ENCODE results near the gene DCT. TPM values are rescaled to one million over a fixed set of nuclear protein-coding genes. Genes with fewer than 3 reads are reported as not detected.
"Not testable (repeated sequence)": the region's sequence is repeated elsewhere in the genome, so short reads cannot be mapped to it uniquely, and the experiment has no call there.

Gene DCT
- polyA plus RNA-seq (2013, experiment 1 of 2; ENCODE audit: insufficient read length): 0.18 TPM
- 0.17 TPM for polyA plus RNA-seq (2013, experiment 2 of 2; ENCODE audit: insufficient read length)

DNA sequence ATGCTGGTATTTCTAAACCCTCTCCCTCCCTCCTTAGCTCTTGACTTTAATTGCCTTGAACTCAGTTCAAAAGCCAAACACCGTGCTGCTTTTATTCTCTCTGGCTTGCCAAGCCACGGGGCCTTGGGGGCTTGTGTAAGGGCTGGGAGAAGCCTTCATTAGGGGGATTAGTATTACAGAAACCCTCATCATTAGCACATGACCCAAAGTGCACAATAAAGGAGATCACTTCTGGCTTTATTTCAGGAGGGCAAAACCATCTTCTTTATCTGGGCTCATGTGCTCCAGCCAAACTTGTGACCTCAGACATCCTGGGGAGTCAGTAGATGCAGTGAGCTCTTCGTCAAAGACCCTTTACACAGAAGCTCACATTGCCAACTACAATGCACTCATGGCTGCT is at the start of gene DCT:
TSS of gene DCT (minus strand) at position 67 of the 400 bp plus-strand sequence. CDS start 427 bp downstream, outside the sequence.
- DNase-seq: no peak

DNA sequence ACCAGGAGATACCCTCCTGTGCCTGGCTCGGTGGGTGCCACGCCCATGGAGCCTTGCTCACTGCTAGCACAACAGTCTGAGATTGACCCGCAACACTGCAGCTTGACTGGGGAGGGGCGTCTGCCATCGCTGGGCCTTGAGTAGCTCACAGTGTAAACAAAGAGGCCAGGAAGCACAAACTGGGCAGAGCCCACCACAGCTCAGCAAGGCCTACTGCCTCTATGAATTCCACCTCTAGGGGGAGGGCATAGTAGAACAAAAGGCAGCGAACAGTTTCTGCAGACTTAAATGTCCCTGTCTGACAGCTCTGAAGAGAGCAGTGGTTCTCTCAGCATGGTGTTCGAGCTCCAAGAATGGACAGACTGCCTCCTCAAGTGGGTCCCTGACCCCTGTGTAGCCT is 47.5 kb upstream of the DCT start:
- DNase-seq: not testable (repeated sequence)

GRCh38 chr13:94525781-94526180 is 46.3 kb upstream of the DCT start:
- no peak for DNase-seq

GRCh38 chr13:94524407-94524806 is 44.9 kb upstream of the DCT start:
- DNase-seq: no peak

DNA sequence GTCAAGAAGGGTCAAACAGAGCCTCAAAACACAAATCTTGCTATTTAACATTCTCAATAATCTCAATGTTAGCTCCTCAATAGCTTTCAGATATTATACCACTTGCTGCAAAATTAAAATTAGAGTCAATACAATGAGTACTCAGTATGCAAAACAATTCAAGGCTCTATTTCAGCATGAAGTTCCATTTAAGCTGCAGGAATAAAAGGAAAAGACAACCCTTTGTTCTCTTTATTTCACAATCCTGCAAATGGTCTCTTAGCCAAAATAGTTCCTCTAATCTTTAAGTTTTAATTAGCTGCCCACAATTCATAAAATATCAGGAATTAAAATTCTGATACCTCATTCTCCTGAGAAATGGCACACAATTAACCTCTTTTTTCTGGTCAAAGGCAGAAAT is 40.5 kb upstream of the DCT start:
- DNase-seq: no peak

DNA sequence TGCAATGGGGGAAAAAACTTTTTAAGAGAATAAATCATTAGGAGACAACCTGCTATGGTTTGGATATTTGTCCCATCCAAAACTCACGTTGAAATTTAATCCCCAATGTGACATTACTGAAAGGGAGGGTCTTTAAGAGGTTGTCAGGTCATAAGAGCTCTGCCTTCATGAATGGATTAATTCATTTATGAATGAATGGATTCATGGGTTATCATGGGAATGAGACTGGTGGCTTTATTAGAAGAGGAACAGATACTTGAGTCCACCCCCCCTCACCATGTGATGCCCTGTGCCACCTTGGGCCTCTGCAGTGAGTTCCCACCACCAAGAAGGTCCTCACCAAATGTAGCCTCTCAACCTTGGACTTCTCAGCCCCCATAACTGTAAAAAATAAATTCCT is 37.0 kb upstream of the DCT start:
- no peak for DNase-seq

DNA sequence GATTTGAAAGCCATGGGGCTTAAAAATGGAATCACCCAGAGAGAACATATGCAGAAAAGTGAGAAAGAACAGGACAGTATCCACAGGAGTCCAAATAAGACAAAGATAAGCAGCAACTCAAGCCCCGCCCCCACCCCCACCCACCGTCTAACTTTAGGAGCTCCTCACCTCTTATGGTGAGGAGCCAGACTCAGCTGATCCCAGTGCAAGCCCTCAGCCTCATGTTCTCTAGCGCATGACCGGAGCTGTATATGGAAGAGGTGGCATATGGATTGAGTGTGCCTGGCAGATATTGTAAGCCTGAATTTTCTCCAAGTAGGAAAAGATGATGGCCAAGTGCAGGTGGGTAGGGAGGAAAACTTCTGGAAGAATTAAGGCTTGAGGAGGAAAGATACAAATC is 36.4 kb upstream of the DCT start:
- DNase-seq: no peak

DNA sequence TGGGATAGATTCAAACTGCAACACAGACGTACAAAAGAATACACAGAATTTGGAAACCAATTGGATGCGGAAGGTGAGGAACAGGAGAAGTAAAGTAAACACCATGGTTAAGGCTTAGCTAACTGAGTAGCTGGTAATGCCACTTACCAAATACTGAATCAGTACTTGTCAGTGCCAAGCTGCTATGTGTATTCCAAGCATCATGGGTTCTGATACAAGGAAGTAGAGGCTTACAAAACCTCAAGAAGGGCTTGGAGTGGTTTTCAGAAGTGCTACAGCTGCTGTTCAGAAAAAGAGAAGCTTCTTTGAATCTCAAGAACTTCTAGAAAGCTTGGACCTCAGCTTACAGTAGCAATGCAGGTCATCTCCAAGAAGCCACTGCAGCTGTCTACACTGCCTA is 35.9 kb upstream of the DCT start:
- DNase-seq: no peak

DNA sequence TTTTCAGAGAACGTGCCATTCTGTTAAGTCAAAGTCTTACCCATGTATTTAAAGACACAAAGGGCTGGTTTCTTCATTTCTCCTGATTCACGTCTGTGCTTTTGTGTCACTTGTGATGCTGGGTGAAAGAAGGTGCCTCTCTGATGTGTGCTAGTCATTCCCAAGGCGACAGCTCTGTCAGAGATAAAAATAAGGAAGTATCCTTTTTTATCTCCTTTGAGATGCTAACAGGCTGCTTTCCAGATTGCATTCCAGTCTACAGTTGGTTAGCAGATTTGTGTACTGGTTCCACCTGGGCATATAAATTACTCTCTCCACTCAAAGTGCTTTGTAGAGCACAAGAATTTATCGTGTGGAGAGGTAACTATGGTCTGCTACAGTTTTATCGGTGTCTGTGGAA is 33.5 kb upstream of the DCT start:
- no peak for DNase-seq

GRCh38 chr13:94505730-94506129 is 26.2 kb upstream of the DCT start:
- DNase-seq: no peak

GRCh38 chr13:94503851-94504250 is 24.4 kb upstream of the DCT start:
- DNase-seq: no peak

GRCh38 chr13:94498831-94499230 is 19.3 kb upstream of the DCT start:
- DNase-seq: not testable (repeated sequence)

DNA sequence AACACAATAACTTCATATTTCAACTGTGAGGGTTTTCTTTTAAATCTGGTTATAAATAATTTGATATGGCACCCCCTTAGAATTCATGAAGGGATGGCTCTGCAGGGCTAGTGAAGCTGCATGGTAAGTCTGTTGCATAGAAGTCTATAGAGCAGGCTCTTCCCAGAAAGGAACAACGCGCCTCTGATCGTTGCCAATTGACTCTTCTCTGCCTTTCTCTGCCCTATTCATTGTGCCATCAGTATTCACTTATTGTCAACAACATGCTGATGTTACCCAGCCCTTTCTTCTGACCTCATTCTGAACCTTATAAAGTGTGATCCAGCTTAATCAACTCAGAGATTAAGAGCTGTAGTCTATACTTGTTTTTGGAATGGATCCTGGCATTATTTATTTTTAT is 16.3 kb upstream of the DCT start:
- DNase-seq: no peak

GRCh38 chr13:94494026-94494425 is 14.5 kb upstream of the DCT start:
- no peak for DNase-seq

DNA sequence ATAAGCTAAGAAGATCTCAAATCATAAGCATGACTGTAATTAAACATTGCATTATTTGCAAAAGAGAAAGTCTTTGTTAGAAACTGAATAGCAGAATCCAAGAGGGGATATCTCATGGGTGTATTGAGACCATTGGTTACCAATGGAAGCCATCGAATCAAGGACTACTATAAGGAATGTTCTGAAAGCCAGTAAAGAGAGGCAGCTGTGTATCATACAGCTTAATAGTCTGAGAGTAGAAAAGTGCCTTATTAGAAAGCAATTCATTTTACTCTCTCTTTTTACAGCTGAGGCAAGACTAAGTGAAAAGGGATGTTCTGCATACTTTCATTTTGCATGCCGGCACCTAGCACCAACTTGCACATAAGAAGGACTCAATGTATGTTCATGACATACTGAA is 7.6 kb upstream of the DCT start:
- DNase-seq: no peak

DNA sequence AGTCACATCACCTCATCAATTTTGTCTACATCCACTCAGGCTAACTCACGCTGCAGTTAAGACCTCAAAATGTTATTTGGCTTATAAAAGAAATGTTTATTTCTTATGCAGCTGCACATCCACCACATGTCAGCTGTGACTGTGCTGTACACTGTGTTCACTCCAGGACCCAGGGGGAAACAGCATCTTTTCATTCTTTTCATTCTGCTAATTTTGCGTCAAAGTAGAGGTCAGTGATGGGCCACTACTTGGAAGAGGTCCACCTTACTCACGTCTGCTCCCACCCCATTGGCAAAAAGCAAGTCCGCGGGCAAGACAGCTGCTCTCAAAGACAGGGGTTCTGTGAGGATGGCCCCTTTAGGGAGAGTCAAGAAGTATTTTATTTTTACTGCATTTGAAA is 4.5 kb upstream of the DCT start:
- DNase-seq: no peak

GRCh38 chr13:94481941-94482340 is 2.5 kb upstream of the DCT start:
- peak; percentile 75 for DNase-seq

DNA sequence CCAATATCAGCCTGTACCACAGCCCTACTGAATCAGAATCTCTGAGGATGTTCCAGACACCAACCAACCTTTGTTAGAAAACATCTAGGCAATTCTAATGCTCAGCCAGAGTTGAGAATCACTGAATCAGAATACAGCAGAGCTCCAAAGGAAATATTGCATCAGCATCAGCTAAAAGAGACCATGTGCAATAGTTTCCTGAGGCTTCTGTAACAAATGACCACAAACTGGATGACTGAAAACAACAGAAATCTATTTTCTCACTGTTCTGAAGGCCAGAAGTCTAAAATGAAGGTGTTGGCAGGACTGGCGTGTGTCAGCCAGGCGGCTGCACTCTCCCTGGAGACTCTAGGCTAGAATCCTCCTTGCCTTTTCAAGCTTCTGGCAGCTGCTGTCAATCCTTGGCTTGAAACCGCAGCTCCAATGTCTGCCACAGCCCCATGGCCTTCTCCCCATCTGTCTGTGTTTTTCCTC is 1.2 kb upstream of the DCT start:
- DNase-seq: peak; percentile 86

GRCh38 chr13:94478913-94479312 is 569 bp downstream of the DCT start:
- DNase-seq: no peak

- DNase-seq: no peak
Measured at GRCh38 chr13:94470126-94470525, 9.4 kb downstream of the DCT start.

DNA sequence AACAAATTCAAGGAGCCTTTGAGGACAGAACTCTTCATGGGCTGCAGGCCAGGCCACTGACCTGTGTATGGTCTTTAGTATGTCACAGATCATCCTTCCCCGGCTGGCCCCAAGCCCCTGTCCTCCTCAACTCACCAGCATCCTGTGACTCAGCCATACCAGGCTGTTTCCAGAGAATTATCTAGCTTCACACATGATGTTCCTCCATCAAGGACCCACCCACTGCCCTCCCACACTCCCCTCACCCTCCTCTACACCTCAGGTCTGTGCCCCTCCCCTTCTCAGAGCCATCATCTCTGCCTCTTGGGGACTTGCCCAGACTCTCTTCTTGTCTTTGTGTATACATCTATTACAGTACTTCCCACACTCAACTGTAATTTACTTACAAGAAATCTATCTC is 14.7 kb downstream of the DCT start:
- no peak for DNase-seq

- DNase-seq: no peak
Measured at GRCh38 chr13:94462670-94463069, 16.8 kb downstream of the DCT start.

DNA sequence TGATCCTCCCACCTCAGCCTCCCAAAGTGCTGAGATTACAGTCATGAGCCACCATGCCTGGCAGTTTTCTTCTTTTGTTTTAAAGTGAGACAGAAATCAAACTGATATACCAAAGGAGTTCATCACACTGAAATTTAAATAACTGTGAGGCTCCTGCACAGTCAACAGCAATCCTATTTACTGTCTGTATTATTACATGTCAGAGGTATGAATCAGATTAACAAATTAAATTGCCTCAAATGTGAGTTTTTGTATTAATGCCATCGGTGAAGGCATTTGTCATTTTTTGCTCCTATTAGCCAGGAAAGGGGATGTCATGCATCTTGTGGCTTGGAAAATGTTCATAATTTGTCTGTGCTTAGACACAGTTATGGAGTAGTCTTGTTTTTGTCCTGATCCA is 20.4 kb downstream of the DCT start:
- no peak for DNase-seq

- DNase-seq: no peak
Measured at GRCh38 chr13:94455414-94455813, 24.1 kb downstream of the DCT start.

DNA sequence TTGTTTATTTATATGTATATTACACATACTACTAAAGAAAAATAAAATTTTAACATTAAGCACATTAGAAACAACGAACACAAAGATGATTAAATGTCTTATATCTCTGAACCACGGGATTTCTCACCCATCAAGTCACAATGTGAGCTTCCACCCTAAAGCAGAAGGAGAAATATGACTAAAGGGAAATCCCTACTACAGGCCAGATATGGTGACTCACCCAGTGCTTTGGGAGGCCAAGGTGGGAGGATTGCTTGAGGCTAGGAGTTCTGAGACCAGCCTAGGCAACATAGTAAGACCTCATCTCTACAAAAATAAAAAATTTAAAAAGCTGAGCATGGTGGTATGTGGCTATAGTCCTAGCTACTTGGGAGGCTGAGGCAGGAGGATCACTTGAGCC is 24.6 kb downstream of the DCT start:
- no peak for DNase-seq

- DNase-seq: no peak
Measured at GRCh38 chr13:94454334-94454733, 25.1 kb downstream of the DCT start.
